Endothelial cell of umbilical vein (primary cell): Measurements from ENCODE around the gene RPL41.

Experiments used
- CTCF ChIP-seq, 2 donors: IDR thresholded peaks; 1 replicate in 1 of 2; 2 replicates in 1 of 2; pipeline ENCODE4 v1.5.1; 2011; ENCODE audit warnings: low read length in 2 of 2, mild to moderate bottlenecking in 2 of 2, moderate library complexity in 2 of 2, control low read depth in 1 of 2, inconsistent platforms in 1 of 2, low read depth in 1 of 2; ENCODE audit not compliant: insufficient read depth in 1 of 2; ENCODE audit errors: extremely low read depth in 1 of 2
- EZH2 ChIP-seq: IDR thresholded peaks from 2 replicates; pipeline ENCODE4 v1.6.1; 2012; ENCODE audit warnings: borderline replicate concordance, low read depth, mild to moderate bottlenecking, moderate library complexity, low read length, inconsistent platforms; ENCODE audit not compliant: severe bottlenecking
- JUN ChIP-seq: IDR thresholded peaks from 2 replicates; pipeline ENCODE4 v1.6.1; 2011; ENCODE audit warnings: borderline replicate concordance, low read depth; ENCODE audit not compliant: insufficient read length, insufficient read depth
- MYC ChIP-seq: IDR thresholded peaks from one replicate; pipeline ENCODE4 v1.6.1; 2011; ENCODE audit warnings: mild to moderate bottlenecking, low read depth, low read length
- POLR2A ChIP-seq: IDR thresholded peaks from 2 replicates; pipeline ENCODE4 v1.6.1; 2012; ENCODE audit warnings: low read depth, mild to moderate bottlenecking, control low read depth, low read length

DNA sequence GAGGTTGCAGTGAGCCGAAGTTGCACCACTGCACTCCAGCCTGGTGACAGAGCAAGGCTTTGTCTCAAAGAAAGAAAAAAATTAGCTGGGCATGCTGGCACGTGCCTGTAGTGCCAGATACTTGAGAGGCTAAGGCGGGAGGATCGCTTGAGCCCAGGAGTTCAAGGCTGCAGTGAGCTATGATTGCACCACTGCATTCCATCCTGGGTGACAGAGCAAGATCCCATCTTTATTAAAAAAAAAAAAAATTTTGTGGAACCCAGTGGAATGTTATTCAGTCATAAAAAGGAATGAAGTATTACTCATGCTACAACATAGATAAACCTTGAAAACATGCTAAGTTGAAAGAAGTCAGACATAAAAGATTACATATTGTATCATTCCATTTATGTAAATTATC is 44.8 kb upstream of the RPL41 start:
- TF ChIP-seq CTCF (IDR thresholded peaks at IDR 0.05; ENCODE audit: extremely low read depth in 1 of 2, insufficient read depth in 1 of 2, low read depth in 1 of 2, low read length in 2 of 2) (no peak), POLR2A (no peak), EZH2 (no peak), MYC (no peak), JUN (no peak)
